22Rv1 (cell line): Measurements from ENCODE around the gene PRR29.

Experiments
- H3K27ac ChIP-seq: fragments of 450-650 bp; 2 replicates; pipeline ENCODE4 v1.5.1; 2017
- ZFX ChIP-seq: fragments of 450-650 bp; IDR thresholded peaks from 2 replicates; pipeline ENCODE4 v1.6.1; 2017; ENCODE audit warnings: antibody characterized with exemption, borderline replicate concordance
- TF ChIP-seq, protein P1 (sequence below): fragments of 450-650 bp; IDR thresholded peaks from 2 replicates; pipeline ENCODE4 v1.5.1; 2017; ENCODE audit warnings: mild to moderate bottlenecking

The PRR29 gene

DNA sequence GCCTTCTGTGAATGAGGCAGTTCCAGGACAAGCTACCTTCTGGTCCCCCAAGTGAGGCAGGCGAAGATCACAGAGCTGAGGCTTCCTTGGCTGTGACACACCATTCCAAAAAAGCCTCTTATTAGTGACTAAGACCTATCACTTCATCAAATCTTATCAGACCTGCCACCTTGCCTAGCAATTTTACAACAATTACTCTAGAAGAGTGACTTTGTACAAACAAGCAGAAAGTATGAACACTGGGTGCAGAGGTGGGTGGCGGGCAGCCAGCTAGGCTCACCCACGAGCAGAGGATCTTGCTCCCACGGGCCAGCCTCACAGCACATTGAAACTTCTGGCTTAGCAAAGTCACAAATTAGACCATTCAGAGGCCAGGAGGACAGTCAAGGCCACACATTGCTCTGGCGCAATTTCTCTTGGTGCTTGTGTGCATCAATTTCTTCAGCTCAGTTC, 24.5 kb downstream of the PRR29 start:
- H3K27ac ChIP-seq, result no peak overlapping the region

DNA sequence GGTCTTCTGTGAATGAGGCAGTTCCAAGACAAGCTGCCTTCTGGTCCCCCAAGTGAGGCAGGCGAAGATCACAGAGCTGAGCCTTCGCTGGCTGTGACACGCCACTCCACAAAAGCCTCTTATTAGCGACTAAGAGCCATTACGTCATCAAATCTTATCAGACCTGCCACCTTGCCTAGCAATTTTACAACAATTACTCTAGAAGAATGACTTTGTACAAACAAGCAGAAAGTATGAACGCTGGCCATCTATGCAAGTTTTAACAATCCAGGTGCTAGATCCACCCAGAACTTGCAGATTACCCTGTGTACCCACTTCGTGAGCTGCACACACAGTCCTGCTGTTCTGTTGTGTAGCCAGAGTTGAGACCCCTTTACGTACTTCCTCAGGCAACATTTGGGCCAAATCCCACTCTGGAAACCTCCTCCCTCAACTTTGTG, 26.1 kb downstream of the PRR29 start:
- H3K27ac ChIP-seq, result no peak overlapping the region
- TF ChIP-seq ZFX, result no peak
- TF ChIP-seq, protein P1, sequence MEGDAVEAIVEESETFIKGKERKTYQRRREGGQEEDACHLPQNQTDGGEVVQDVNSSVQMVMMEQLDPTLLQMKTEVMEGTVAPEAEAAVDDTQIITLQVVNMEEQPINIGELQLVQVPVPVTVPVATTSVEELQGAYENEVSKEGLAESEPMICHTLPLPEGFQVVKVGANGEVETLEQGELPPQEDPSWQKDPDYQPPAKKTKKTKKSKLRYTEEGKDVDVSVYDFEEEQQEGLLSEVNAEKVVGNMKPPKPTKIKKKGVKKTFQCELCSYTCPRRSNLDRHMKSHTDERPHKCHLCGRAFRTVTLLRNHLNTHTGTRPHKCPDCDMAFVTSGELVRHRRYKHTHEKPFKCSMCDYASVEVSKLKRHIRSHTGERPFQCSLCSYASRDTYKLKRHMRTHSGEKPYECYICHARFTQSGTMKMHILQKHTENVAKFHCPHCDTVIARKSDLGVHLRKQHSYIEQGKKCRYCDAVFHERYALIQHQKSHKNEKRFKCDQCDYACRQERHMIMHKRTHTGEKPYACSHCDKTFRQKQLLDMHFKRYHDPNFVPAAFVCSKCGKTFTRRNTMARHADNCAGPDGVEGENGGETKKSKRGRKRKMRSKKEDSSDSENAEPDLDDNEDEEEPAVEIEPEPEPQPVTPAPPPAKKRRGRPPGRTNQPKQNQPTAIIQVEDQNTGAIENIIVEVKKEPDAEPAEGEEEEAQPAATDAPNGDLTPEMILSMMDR, result no peak

More for the DNA sequence above, 24.5 kb downstream of the PRR29 start:
- TF ChIP-seq, protein P1, result no peak
- no peak for TF ChIP-seq ZFX

DNA sequence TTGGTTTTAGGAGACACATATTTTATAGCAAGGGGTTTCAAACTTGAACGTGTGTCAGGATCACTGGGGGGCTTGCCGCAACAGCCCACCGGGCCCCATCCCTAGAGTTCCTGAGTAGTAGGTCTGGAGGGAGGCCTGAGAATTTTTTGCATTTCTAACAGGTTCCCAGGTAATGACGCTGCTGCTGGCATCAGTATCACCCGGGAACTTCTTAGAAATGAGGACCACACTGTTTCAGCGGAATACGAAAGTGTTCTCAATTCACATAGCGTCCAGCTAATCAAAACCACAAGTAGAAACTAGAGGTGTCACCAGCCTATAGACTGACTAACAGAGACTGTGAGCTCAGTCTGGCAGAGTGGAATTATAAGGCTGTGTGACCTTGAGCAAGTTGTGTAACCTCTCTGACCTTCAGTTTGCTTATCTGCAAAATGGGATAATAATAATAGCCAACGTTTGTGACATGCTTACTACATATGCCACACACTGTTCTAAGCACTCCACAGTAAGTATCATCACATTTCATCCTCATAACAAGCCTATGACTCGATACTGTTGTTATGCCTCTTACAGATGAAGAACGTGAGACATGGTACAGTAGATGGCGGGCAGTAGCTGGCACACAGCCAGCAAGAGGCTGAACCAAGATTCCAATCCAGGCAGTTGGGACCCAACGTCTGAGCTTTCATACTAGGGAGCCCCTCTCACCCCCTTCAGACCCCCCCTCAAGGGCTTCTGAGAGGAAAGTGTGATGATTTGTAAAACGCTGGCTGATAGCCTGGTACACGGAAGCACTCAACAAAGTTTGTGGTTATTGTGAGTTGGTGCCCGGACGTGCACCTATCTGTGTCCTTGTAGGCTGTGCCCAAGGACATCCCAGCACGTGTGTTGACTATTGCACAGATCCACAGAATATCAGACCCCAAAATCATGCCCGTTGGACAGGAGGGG, 26.9 kb downstream of the PRR29 start:
- no peak overlapping the region for H3K27ac ChIP-seq
- TF ChIP-seq, protein P1, result no peak
- no peak for TF ChIP-seq ZFX

DNA sequence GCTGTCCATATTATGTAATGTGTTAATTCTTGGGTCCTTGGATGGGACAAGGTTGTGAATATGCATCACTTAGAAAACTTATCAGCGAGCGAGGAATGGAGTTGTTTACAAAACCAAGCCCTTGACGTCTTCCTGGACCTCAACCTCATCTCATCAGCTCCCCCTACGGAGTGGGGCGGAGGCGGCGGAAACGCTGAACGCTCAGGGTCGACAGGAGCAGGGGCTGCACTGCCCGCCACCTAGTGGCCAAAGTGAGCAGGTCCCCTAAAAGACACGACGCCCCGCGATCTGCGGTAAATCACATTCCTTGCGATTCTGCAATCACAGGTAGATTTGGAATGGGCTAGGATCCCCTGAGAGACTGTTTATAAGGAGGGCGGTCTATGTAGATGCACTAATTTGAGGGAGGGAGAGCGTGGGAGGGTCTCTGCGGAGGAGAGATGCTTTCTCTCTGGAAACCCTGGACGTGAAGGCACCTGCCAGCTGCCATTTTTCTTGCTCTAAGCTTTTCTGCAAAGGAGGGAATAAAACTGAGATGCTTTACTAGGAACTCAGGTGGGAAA, 27.7 kb downstream of the PRR29 start:
- TF ChIP-seq ZFX, result no peak
- TF ChIP-seq, protein P1, result peak; percentile 97
- no peak overlapping the region for H3K27ac ChIP-seq

DNA sequence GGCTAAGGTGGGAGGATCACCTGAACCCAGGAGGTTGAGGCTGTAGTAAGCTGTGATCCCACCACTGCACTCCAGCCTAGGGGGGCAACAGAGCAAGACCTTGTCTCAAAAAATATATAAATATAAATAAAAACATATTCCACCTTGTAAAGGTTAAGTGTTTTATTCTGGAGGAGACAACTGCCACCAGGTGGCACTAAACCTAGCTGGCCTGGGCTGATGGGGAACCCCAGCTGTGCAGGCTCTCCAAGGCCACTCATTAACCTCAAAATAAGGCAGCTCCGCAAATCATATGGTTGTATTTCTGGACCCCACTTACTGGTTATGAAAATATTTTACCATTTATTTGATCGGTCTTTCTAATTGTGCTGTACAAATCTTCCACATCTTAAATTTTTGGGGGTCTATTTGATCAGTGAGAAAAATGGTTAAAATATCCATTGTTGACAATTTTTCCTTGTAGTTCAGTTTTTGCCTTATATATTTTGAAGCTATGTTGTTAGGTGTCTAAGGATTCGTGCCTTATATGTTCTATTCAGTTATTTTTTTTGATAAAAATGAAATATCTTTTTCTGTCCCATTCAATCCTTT, 30.8 kb downstream of the PRR29 start:
- no peak for TF ChIP-seq ZFX
- TF ChIP-seq, protein P1, result peak; percentile 91
- H3K27ac ChIP-seq, result no peak overlapping the region

DNA sequence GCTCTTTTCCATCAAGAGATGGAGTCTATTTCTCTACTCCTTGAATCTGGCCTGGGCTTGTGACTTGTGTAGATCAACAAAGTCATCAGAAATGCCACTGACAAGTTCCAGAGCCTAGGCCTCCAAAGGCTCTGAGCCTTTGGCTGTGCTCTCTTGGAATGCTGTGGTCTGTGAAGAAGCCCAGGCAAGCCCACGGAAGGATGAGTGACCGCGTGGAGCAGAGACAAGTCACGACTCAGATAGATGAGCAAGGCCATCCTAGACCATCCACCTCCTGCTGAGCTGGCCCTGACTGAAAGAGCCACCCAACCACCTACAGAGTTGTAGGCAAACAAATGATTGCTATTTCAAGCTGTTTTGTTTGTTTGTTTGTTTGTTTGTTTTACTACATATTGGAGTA, 33.9 kb downstream of the PRR29 start:
- TF ChIP-seq, protein P1, result no peak
- no peak for TF ChIP-seq ZFX

More for the DNA sequence above, 33.9 kb downstream of the PRR29 start:
- H3K27ac ChIP-seq, result no peak overlapping the region
